ENCODE data around the gene NUDCD3. TPM values are rescaled to one million over a fixed set of nuclear protein-coding genes. Genes with fewer than 3 reads are reported as not detected.

The NUDCD3 gene
- total and polyA plus RNA-seq, 2 experiments from 2014 or later = 35.7 to 42.7 TPM

- H3K27ac ChIP-seq (ENCODE audit: low read depth) = no peak overlapping the region
- no peak overlapping the region for H3K4me3 Mint-ChIP-seq
- H3K4me2 ChIP-seq = no peak overlapping the region
- no peak overlapping the region for H3K27ac Mint-ChIP-seq
- peaks cover 52% of the 10 kb centered on the region for H3K79me2 ChIP-seq (replicated peaks; ENCODE audit: insufficient read depth)
- DNase-seq (ENCODE audit: low spot score) (no peak), ATAC-seq (no peak)
- H3K36me3 ChIP-seq (ENCODE audit: insufficient read depth) = no peaks in the 10 kb centered on the region
- no peak overlapping the region for H3K4me3 ChIP-seq
- no peaks in the 10 kb centered on the region for H3K9me2 ChIP-seq (ENCODE audit: insufficient read depth)
- no peaks in the 10 kb centered on the region for H3K9me3 Mint-ChIP-seq
- H4K20me1 ChIP-seq (replicated peaks; ENCODE audit: insufficient read depth) = peaks cover 15% of the 10 kb centered on the region
- no peak overlapping the region for H2AFZ ChIP-seq
- peaks cover 2% of the 10 kb centered on the region; the same call in 1 of the 3 replicates for H3K36me3 Mint-ChIP-seq (ENCODE audit: low read depth)
- H3K4me1 ChIP-seq (ENCODE audit: insufficient read depth) = no peaks in the 10 kb centered on the region
- no peaks in the 10 kb centered on the region for H3K27me3 ChIP-seq (ENCODE audit: insufficient read depth)
- H3K27me3 Mint-ChIP-seq (ENCODE audit: insufficient read depth, low read depth, poor library complexity) = peaks cover 2% of the 10 kb centered on the region
- TF ChIP-seq JUNB (IDR thresholded peaks at IDR 0.05; ENCODE audit: unreplicated experiment) (no peak), CREB1 (CRISPR knock-in tag; IDR thresholded peaks at IDR 0.05; ENCODE audit: low read depth) (no peak), ZNF462 (CRISPR knock-in tag; IDR thresholded peaks at IDR 0.05) (no peak), POLR2AphosphoS5 (IDR thresholded peaks at IDR 0.05; ENCODE audit: low read depth) (no peak), EZH2phosphoT487 (IDR thresholded peaks at IDR 0.05; ENCODE audit: unreplicated experiment) (no peak), STAT1 (IDR thresholded peaks at IDR 0.05; ENCODE audit: unreplicated experiment) (no peak), ZNF331 (CRISPR knock-in tag; IDR thresholded peaks at IDR 0.05; ENCODE audit: low read depth) (no peak), NANOG (IDR thresholded peaks at IDR 0.05; ENCODE audit: borderline replicate concordance) (no peak), EZH2 (IDR thresholded peaks at IDR 0.05; ENCODE audit: low read depth, unreplicated experiment) (no peak), CTCF (conservative IDR thresholded peaks at IDR 0.05; ENCODE audit: low read depth in 2 of 2) (no peak), REST (IDR thresholded peaks at IDR 0.05; ENCODE audit: unreplicated experiment) (no peak), ZNF114 (CRISPR knock-in tag; IDR thresholded peaks at IDR 0.05) (no peak)
- H3K4me1 Mint-ChIP-seq = no peaks in the 10 kb centered on the region
- H3F3A ChIP-seq (replicated peaks; ENCODE audit: low read depth) = no peaks in the 10 kb centered on the region
These were observed 35.3 kb downstream of the NUDCD3 start for GRCh38 chr7:44455155-44455554.
